HepG2 (cell line): ENCODE data around the gene MCC. TPM values are rescaled to one million over a fixed set of nuclear protein-coding genes. Genes with fewer than 3 reads are reported as not detected.

Source experiments
- ATAC-seq: fragments of 200-7000 bp; cut with Tn5 transposase; 3 replicates; pipeline ENCODE4 v1.9.1; 2020; ENCODE audit warnings: mild to moderate bottlenecking, moderate library complexity
- BruUV-seq: library from RNA; stranded (reverse); fragments of 400-500 nt; replicated peaks from 2 replicates; lab custom pipeline; 2021; lab: Mats Ljungman, UMichigan
- CTCF ChIA-PET: fragments of 300-600 bp; formaldehyde crosslinking; extraction: SDS; loops from one replicate; lab custom pipeline; 2021; ENCODE audit warnings: low total read pairs, inconsistent platforms, low intra/inter-chr PET ratio; lab: Yijun Ruan, JAX
- POLR2A ChIA-PET: fragments of 350-600 bp; sonication (Branson Sonifier 250); formaldehyde crosslinking; loops from one replicate; lab custom pipeline; 2020; ENCODE audit warnings: antibody characterized with exemption, inconsistent platforms; lab: Yijun Ruan, JAX
- DNase-seq: peaks from one replicate; pipeline ENCODE4 v3.0.0-alpha.2; 2015; ENCODE audit warnings: low spot score
- FAIRE-seq: peaks from 3 replicates; lab custom pipeline; 2011; peaks lifted over from hg19 to GRCh38; lab: Jason Lieb, UNC
- H2AFZ ChIP-seq: one replicate; pipeline ENCODE4 v1.6.1; 2011; ENCODE audit warnings: low read length, inconsistent platforms
- H3K27ac ChIP-seq: fragments of 300-600 bp; 3 replicates; pipeline ENCODE4 v1.8.0; 2011; ENCODE audit warnings: mixed run types, mild to moderate bottlenecking, mixed read lengths, low read length, inconsistent platforms; ENCODE audit not compliant: insufficient read depth; ENCODE audit errors: extremely low read length
- H3K27me3 ChIP-seq, 2 experiments: fragments of 200-600 bp in 1 of 2; 2 replicates in 1 of 2; 3 replicates in 1 of 2; pipeline versions ENCODE4 v1.6.0 to v1.8.0; 2011; ENCODE audit warnings: low read length in 2 of 2, mild to moderate bottlenecking in 2 of 2, moderate library complexity in 2 of 2, inconsistent platforms in 1 of 2; ENCODE audit not compliant: insufficient read depth in 2 of 2, control insufficient read depth in 1 of 2
- H3K36me3 ChIP-seq, 2 experiments: fragments of 200-600 bp in 1 of 2; replicated peaks in 1 of 2; 2 replicates in 1 of 2; 3 replicates in 1 of 2; pipeline versions ENCODE4 v1.5.1 to v1.8.0; 2011; ENCODE audit warnings: low read length in 2 of 2, inconsistent platforms in 1 of 2; ENCODE audit not compliant: insufficient read depth in 2 of 2, control insufficient read depth in 1 of 2
- H3K4me1 ChIP-seq: 2 replicates; pipeline ENCODE4 v1.5.1; 2012; ENCODE audit warnings: low read length, inconsistent platforms; ENCODE audit not compliant: insufficient read depth
- H3K4me2 ChIP-seq: 2 replicates; pipeline ENCODE4 v1.6.0; 2011; ENCODE audit warnings: low read depth, low read length, inconsistent platforms
- H3K4me3 ChIP-seq, 3 experiments: fragments of 200-600 bp in 1 of 3; sonication (generic), shearing (Covaris generic) in 1 of 3; replicated peaks in 1 of 3; 2 replicates each; pipeline ENCODE4 v1.5.1; 2011 to 2016; ENCODE audit warnings: low read length in 3 of 3, inconsistent platforms in 2 of 3, low read depth in 2 of 3, mild to moderate bottlenecking in 2 of 3, control low read depth in 1 of 3, mixed read lengths in 1 of 3; ENCODE audit not compliant: insufficient read depth in 1 of 3
- H3K79me2 ChIP-seq: one replicate; pipeline ENCODE4 v1.6.1; 2011; ENCODE audit warnings: low read length, inconsistent platforms; ENCODE audit not compliant: insufficient read depth
- H3K9ac ChIP-seq: 2 replicates; pipeline ENCODE4 v1.6.0; 2011; ENCODE audit warnings: mild to moderate bottlenecking, low read depth, low read length, inconsistent platforms; ENCODE audit not compliant: insufficient read depth
- H3K9me3 ChIP-seq: 2 replicates; pipeline ENCODE4 v1.5.1; 2012; ENCODE audit warnings: mild to moderate bottlenecking, low read length
- H4K20me1 ChIP-seq: 2 replicates; pipeline ENCODE4 v1.6.0; 2011; ENCODE audit warnings: inconsistent platforms, mild to moderate bottlenecking, low read length, moderate library complexity; ENCODE audit not compliant: insufficient read depth
- AGO2 ChIP-seq: fragments of 200-400 bp; formaldehyde crosslinking; optimal IDR thresholded peaks from 2 replicates; pipeline ENCODE3; 2017; ENCODE audit warnings: mild to moderate bottlenecking, low read depth, low read length, moderate library complexity
- ATF6 ChIP-seq: sonication (generic); formaldehyde crosslinking; conservative IDR thresholded peaks from 2 replicates; pipeline ENCODE4 v1.4.0; 2020; ENCODE audit warnings: missing genetic modification reagents
- BCL3 ChIP-seq: sonication (generic); formaldehyde crosslinking; IDR thresholded peaks from 2 replicates; pipeline ENCODE4 v1.5.1; 2020; ENCODE audit warnings: mild to moderate bottlenecking, missing genetic modification reagents, moderate library complexity
- CAMTA2 ChIP-seq: sonication (generic); formaldehyde crosslinking; IDR thresholded peaks from 2 replicates; pipeline ENCODE4 v1.4.0; 2020; ENCODE audit warnings: mild to moderate bottlenecking, missing genetic modification reagents, borderline replicate concordance
- CREM ChIP-seq, 2 experiments: sonication (generic) in 1 of 2; formaldehyde crosslinking in 1 of 2; IDR thresholded peaks; 2 replicates each; pipeline versions ENCODE4 v1.4.0 to v1.6.1; 2016 to 2020; ENCODE audit warnings: antibody characterized with exemption in 1 of 2, mild to moderate bottlenecking in 1 of 2, missing genetic modification reagents in 1 of 2
- EZH2 ChIP-seq: conservative IDR thresholded peaks from 2 replicates; pipeline ENCODE4 v1.6.1; 2012; ENCODE audit warnings: mild to moderate bottlenecking, low read depth, low read length, moderate library complexity
- FIP1L1 ChIP-seq: fragments of 200-400 bp; formaldehyde crosslinking; IDR thresholded peaks from 2 replicates; pipeline ENCODE4 v1.6.1; 2018; ENCODE audit warnings: low read depth, mild to moderate bottlenecking, low read length, moderate library complexity, borderline replicate concordance; ENCODE audit not compliant: insufficient read depth
- MEIS1 ChIP-seq: sonication (generic); formaldehyde crosslinking; IDR thresholded peaks from 2 replicates; pipeline ENCODE4 v1.9.0; 2021; ENCODE audit warnings: mild to moderate bottlenecking, missing genetic modification reagents, moderate library complexity, borderline replicate concordance
- MLLT10 ChIP-seq: sonication (generic); formaldehyde crosslinking; IDR thresholded peaks from 2 replicates; pipeline ENCODE4 v1.4.0; 2020; ENCODE audit warnings: missing genetic modification reagents
- MTA1 ChIP-seq: sonication (generic); formaldehyde crosslinking; IDR thresholded peaks from 2 replicates; pipeline ENCODE4 v1.4.0; 2020; ENCODE audit warnings: missing genetic modification reagents, mild to moderate bottlenecking, borderline replicate concordance
- PCBP1 ChIP-seq: fragments of 200-400 bp; formaldehyde crosslinking; IDR thresholded peaks from 2 replicates; pipeline ENCODE4 v1.6.1; 2017; ENCODE audit warnings: mild to moderate bottlenecking, low read depth, low read length, borderline replicate concordance
- SALL1 ChIP-seq: sonication (generic); formaldehyde crosslinking; IDR thresholded peaks from 2 replicates; pipeline ENCODE4 v1.8.0; 2022; ENCODE audit warnings: mild to moderate bottlenecking, missing genetic modification reagents
- YEATS2 ChIP-seq: sonication (generic); formaldehyde crosslinking; IDR thresholded peaks from 2 replicates; pipeline ENCODE4 v1.4.0; 2020; ENCODE audit warnings: missing genetic modification reagents, borderline replicate concordance
- ZKSCAN8 ChIP-seq: IDR thresholded peaks from 2 replicates; pipeline ENCODE4 v1.6.1; 2016; ENCODE audit warnings: borderline replicate concordance, missing genetic modification reagents, missing compliant biosample characterization
- ZNF225 ChIP-seq: sonication (generic); formaldehyde crosslinking; IDR thresholded peaks from 2 replicates; pipeline ENCODE4 v1.4.0; 2020; ENCODE audit warnings: mild to moderate bottlenecking, missing genetic modification reagents
- ZNF460 ChIP-seq: sonication (generic); formaldehyde crosslinking; IDR thresholded peaks from 2 replicates; pipeline ENCODE4 v1.5.1; 2020; ENCODE audit warnings: missing genetic modification reagents, mild to moderate bottlenecking, borderline replicate concordance
- ZNF557 ChIP-seq: sonication (generic); formaldehyde crosslinking; IDR thresholded peaks from 2 replicates; pipeline ENCODE4 v1.4.0; 2020; ENCODE audit warnings: missing genetic modification reagents
- ZNF768 ChIP-seq: sonication (generic); formaldehyde crosslinking; IDR thresholded peaks from 2 replicates; pipeline ENCODE4 v1.4.0; 2020; ENCODE audit warnings: missing genetic modification reagents
- ZSCAN25 ChIP-seq: sonication (generic); formaldehyde crosslinking; IDR thresholded peaks from 2 replicates; pipeline ENCODE4 v1.8.0; 2022; ENCODE audit warnings: mild to moderate bottlenecking, missing genetic modification reagents
- WGBS: methylation state at CpG from one replicate; pipeline ENCODE4 v1.1.6; 2017; ENCODE audit warnings: low lambda C conversion rate; 5-methylcytosine and 5-hydroxymethylcytosine counted together
- in situ Hi-C: cut with HindIII; loops from 2 replicates; pipeline ENCODE4 v1.10.0; 2017; ENCODE audit warnings: low pct_unique_long_range_greater_than_20kb; ENCODE audit not compliant: extremely low pct_ligation_motif_present
- intact Hi-C: fragments of 100-400 bp; cut with micrococcal nuclease; formaldehyde crosslinking; loops from one replicate; pipeline ENCODE4 v1.10.0; 2022; ENCODE audit not compliant: unreplicated experiment
- polyA plus RNA-seq, 8 experiments: library from polyadenylated mRNA; depleted of rRNA in 3 of 8; stranded (reverse) in 7 of 8; unstranded in 1 of 8; fragments of >200 nt; fragmentation: Illumina TruSeq in 4 of 8; extraction: Trizol in 4 of 8; gene quantifications; 2 replicates each; pipeline versions ENCODE4 v1.2.1 to v1.2.3, GENCODE V29; 2011 to 2016; ENCODE audit warnings: low read depth in 4 of 8, missing spikeins in 1 of 8, mixed read lengths in 1 of 8; ENCODE audit not compliant: insufficient read depth in 1 of 8
- total RNA-seq, 5 experiments: library from RNA; depleted of rRNA; stranded (reverse); fragments of >200 nt; fragmentation: Illumina TruSeq; extraction: Trizol; gene quantifications; 2 replicates each; pipeline ENCODE4 v1.2.3, GENCODE V29; 2016; ENCODE audit warnings: low read depth in 1 of 5
- TF ChIP-seq, protein P1 (sequence below): sonication (generic); formaldehyde crosslinking; IDR thresholded peaks from 2 replicates; pipeline ENCODE4 v1.8.0; 2022; ENCODE audit warnings: mild to moderate bottlenecking, missing genetic modification reagents, borderline replicate concordance

MCC gene
- total and polyA plus RNA-seq, 2 of the 13 experiments (the other 11 are each of a cell fraction or from before 2014, with no cell fraction given) = 0.55 to 2.4 TPM

GRCh38 chr5:113166261-113166660 is 322.0 kb downstream of the MCC start:
- Histone ChIP-seq H3K79me2 (no peaks in the 10 kb centered on the region), H3K9me3 (no peaks in the 10 kb centered on the region), H2AFZ (no peak overlapping the region), H3K27me3 (no peaks in the 10 kb centered on the region; a peak in 1 of 5 replicates), H3K4me2 (no peak overlapping the region), H3K36me3 (no peaks in the 10 kb centered on the region), H3K4me1 (no peaks in the 10 kb centered on the region), H3K4me3 (no peak overlapping the region), H3K27ac (no peak overlapping the region), H4K20me1 (no peaks in the 10 kb centered on the region), H3K9ac (no peak overlapping the region)
- no peak for FAIRE-seq
- in situ Hi-C loops = no loop called here
- ChIA-PET CTCF (no interaction called here), POLR2A (no interaction called here)
- ATAC-seq = no peak
- 91% methylated on average over 4 of the region's 4 CpGs for WGBS
- no peak for DNase-seq
- TF ChIP-seq SALL1 (CRISPR knock-in tag) = no peak
- TF ChIP-seq ZKSCAN8 (CRISPR knock-in tag) = no peak
- no peak for TF ChIP-seq PCBP1
- TF ChIP-seq AGO2 = no peak
- TF ChIP-seq MLLT10 = no peak
- TF ChIP-seq MEIS1 (CRISPR knock-in tag) = no peak
- no peak for TF ChIP-seq ZNF768
- TF ChIP-seq CAMTA2 (CRISPR knock-in tag) = no peak
- TF ChIP-seq, protein P1, sequence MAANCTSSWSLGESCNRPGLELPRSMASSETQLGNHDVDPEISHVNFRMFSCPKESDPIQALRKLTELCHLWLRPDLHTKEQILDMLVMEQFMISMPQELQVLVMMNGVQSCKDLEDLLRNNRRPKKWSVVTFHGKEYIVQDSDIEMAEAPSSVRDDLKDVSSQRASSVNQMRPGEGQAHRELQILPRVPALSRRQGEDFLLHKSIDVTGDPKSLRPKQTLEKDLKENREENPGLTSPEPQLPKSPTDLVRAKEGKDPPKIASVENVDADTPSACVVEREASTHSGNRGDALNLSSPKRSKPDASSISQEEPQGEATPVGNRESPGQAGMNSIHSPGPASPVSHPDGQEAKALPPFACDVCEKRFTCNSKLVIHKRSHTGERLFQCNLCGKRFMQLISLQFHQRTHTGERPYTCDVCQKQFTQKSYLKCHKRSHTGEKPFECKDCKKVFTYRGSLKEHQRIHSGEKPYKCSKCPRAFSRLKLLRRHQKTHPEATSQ = no peak
- no peak for TF ChIP-seq ZNF225 (CRISPR knock-in tag)
- TF ChIP-seq BCL3 = no peak
- TF ChIP-seq ATF6 (CRISPR knock-in tag) = no peak
- TF ChIP-seq CREM (IDR thresholded peaks at IDR 0.05) = no peak
- no peak for TF ChIP-seq CREM (CRISPR knock-in tag; IDR thresholded peaks at IDR 0.05)
- TF ChIP-seq FIP1L1 = no peak
- no peak for TF ChIP-seq ZSCAN25 (CRISPR knock-in tag)
- TF ChIP-seq MTA1 (CRISPR knock-in tag) = no peak
- TF ChIP-seq ZNF557 (CRISPR knock-in tag) = no peak
- no peak for TF ChIP-seq EZH2
- no peak for TF ChIP-seq ZNF460 (CRISPR knock-in tag)
- TF ChIP-seq YEATS2 (CRISPR knock-in tag) = no peak
- BruUV-seq = no TSS peak
- intact Hi-C loops = no loop called here
